ENCODE data around the gene PRND.

The PRND gene, protein sequence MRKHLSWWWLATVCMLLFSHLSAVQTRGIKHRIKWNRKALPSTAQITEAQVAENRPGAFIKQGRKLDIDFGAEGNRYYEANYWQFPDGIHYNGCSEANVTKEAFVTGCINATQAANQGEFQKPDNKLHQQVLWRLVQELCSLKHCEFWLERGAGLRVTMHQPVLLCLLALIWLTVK

DNA sequence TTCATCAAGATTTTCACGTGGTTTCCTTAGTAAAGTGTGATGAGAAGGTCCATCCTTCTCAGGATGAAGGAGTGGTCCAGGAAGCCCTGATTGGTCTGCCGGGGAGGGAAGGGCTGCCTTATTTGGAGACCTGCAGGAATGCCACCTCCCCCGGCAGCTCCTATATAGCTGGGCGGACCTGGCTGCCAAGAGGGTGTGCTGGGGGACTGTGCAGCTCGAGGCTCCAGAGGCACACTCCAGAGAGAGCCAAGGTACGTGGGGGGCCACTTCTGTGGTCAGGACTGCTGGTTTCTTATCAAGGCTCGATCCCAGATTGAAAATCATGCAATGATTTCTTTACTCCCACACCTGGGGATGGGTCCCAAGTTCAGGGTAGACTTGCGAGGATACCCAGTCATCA is at the start of gene PRND:
Gene PRND (plus strand): TSS at position 191 of the 400 bp plus-strand sequence. CDS start 2,643 bp downstream, outside the sequence.
- DNase-seq (ENCODE audit: insufficient read length, low spot score) = no peak
- no peak for FAIRE-seq
- TF ChIP-seq POLR2A (IDR thresholded peaks at IDR 0.05; ENCODE audit: low read depth, low read length) = no peak

DNA sequence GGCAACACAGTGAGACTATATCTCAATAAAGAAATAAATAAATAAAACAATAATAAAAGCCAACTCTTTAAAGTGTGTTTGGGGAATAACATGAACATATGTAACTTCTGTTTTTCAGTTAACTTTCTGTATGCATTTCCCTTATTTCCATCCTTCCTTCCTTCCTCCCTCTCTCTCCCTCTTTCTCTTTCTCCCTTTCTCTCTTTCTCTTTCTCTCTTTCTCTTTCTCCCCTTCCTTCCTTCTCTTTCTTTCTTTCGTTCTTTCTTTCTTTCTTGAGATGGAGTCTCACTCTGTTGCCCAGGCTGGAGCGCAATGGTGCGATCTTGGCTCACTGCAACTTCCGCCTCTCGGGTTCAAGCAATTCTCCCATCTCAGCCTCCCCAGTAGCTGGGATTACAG is 48.8 kb upstream of the PRND start:
- FAIRE-seq (no peak), DNase-seq (ENCODE audit: insufficient read length, low spot score) (no peak)
- no peak for TF ChIP-seq POLR2A (IDR thresholded peaks at IDR 0.05; ENCODE audit: low read depth, low read length)

DNA sequence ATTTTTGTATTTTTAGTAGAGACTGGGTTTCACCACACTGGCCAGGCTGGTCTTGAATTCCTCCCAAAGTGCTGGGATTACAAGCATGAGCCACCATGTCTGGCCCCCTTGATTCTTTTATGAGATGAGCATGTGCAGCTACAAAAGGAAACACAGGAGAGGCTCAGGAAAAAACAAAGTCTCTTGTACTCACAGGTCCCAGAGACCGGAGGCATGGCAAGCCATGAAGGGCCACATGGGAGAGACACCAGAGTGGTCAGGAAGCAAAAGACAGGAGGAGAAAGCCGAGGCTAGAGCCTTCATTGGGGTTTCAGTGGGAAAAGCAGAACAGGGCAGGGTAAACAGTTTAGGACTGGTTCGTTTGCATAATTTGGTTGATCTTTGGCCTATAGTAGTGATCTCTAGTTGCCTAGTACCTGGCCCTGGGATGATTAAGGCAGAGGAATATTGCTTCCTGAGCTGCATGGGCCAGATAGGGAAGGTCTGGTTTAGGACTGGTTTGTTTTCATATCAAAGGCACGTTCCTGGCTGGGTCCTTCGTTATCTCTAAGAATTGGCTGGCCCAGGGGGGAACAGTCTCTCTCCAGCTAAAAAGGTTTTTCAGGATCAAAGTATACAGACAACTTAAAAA is 48.2 kb upstream of the PRND start:
- FAIRE-seq = no peak
- no peak for TF ChIP-seq POLR2A (IDR thresholded peaks at IDR 0.05; ENCODE audit: low read depth, low read length)
- no peak for DNase-seq (ENCODE audit: insufficient read length, low spot score)

DNA sequence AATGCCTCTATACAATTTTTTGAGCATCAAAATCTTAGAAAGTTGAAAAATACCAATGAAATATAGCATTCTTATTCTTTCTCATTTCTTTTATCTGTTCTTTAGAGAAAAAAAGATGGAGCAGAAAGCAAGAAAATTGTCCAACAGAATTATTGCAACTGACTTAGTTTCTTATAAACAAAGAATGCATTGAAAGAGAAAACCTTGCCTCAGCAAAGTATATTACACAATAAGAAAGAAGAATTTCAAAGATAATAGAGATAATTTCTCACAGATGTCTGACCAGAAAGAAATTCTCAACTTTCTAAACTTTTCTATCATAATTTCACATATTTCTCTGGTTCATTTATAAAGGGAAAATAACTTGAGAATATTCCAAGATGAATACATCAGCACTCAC is 47.0 kb upstream of the PRND start:
- no peak for TF ChIP-seq POLR2A (IDR thresholded peaks at IDR 0.05; ENCODE audit: low read depth, low read length)
- DNase-seq (ENCODE audit: insufficient read length, low spot score) (no peak), FAIRE-seq (no peak)

DNA sequence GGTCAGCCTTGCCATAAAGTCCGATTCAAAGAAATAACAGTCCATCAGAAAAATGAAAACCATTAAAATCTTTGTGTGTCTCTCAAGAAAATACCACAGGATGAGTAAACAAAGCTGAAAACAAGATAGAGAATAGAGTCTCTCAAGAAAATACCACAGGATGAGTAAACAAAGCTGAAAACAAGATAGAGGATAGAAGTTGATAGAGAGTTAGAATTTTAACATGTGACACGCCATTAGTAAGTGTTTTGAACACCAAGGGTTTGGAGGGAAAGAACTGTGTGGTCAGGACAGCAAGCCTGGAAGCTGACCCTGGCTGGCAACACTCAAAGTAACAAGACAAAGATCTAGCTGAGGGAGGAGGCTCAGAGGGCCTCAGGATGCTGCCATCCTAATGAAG is 43.9 kb upstream of the PRND start:
- no peak for FAIRE-seq
- no peak for TF ChIP-seq POLR2A (IDR thresholded peaks at IDR 0.05; ENCODE audit: low read depth, low read length)
- DNase-seq (ENCODE audit: insufficient read length, low spot score) = no peak

DNA sequence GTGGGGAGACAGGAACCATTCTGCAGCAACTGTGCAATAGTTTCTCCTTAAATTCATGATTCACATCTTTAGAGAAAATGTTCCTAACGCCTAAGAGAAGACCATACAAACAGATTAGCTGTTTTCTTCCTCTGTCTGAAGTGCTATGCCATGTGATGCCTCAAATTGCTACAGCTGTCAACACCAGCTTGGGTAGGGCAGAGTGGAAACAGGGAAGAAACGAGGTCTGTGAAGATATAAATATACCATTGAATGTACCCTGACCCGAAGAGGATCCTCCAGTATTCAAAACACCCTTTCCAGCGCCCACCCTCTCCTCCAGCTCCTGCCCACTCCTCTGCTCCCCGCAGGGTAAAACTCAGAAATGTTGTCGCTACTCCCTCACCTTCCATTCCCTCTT is 40.3 kb upstream of the PRND start:
- FAIRE-seq = no peak
- TF ChIP-seq POLR2A (IDR thresholded peaks at IDR 0.05; ENCODE audit: low read depth, low read length) = no peak
- DNase-seq (ENCODE audit: insufficient read length, low spot score) = no peak

DNA sequence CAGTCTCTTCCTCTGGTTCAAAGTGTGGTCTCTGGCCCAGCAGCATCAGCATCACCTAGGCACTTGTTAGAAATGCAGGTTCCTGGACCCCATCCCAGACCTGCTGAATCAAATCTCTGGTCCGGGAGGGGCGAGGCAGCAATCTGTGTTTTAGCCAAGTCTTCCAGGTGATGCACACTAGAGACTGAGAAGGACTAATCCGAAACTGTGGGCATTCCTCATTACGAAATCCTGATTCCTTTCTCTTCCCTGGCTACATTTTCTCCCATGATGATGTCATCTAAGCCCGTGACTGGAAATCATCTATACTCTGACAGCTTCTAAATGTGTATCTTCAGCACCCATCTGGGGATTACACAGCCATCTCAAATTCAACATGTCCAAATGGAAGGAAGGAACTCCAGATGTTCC is 39.7 kb upstream of the PRND start:
- FAIRE-seq (no peak), DNase-seq (ENCODE audit: insufficient read length, low spot score) (no peak)
- no peak for TF ChIP-seq POLR2A (IDR thresholded peaks at IDR 0.05; ENCODE audit: low read depth, low read length)

DNA sequence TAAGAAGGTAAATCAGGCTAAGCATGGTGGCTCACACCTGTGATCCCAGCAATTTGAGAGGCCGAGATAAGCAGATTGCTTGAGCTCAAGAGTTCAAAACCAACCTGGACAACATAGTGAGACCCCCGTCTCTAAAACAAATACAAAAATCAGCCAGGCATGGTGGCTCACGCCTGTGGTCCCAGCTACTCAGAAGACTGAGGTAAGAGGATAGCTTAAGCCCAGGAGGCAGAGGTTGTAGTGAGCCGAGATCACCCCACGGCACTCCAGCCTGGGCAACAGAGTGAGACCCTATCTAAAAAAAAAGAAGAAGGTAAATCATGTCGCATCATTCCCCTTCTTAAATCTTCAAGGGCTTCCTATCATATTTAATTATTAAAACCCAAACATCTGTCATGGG is 39.0 kb upstream of the PRND start:
- no peak for DNase-seq (ENCODE audit: insufficient read length, low spot score)
- no peak for TF ChIP-seq POLR2A (IDR thresholded peaks at IDR 0.05; ENCODE audit: low read depth, low read length)
- FAIRE-seq = no peak

DNA sequence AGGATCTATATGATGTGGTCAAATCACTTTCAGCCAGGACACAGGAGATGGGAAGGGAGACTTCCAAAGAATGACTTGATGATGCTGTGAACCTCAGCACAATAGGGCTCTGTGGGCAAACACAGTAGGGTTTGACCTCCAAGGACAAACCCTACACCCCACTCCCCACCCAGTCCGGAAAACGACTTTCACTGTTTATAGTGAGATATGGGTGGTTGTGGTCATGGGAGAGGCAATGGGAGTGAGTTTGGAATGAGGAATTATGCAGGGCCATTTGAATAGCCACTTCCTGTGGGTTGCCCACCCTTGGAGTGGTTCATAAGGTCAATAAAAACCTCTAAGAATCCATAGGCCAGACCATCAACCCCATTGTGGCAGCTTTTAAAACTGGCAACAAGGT is 38.4 kb upstream of the PRND start:
- no peak for TF ChIP-seq POLR2A (IDR thresholded peaks at IDR 0.05; ENCODE audit: low read depth, low read length)
- FAIRE-seq (no peak), DNase-seq (ENCODE audit: insufficient read length, low spot score) (no peak)

DNA sequence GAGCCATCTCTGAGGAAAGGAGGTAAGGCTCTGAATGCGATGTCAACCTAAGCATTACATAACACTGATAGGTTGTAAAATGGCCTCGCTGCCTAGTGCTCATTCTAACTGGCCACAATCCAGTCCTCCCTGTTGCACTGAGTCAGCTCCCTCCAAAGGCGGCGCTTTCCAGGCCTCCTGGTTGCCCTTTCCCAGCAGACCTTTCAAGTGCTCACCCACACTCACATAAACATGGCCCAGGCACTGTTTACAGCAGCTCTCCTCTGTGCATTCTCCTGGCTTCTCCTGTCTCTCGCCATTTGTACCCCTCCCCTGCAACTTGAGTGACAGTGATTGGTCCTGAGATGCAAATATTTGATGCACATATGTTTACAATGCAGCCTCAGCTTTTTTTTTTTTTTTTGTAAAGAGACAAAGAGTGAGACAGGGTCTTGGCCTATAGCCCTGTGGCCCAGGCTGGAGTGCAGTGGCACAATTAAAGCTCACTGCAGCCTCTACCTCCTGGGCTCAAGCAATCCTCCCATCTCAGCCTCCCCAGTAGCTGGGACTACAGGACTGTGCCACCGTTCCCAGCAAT is 36.8 kb upstream of the PRND start:
- peak; percentile 34 for DNase-seq (ENCODE audit: insufficient read length, low spot score)
- peak; percentile 82 for FAIRE-seq

DNA sequence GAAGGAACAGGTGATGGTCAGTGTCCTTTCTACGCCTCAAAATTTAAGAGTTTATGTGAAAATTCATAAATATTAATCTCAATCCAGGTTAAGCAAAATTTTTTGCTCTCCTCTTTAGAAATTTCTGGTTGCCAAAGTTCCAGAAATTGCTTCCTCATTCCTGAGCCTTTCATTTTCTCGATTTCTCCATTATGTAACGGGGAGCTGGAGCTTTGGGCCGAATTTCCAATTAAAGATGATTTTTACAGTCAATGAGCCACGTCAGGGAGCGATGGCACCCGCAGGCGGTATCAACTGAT is 35.8 kb upstream of the PRND start:
- no peak for TF ChIP-seq POLR2A (IDR thresholded peaks at IDR 0.05; ENCODE audit: low read depth, low read length)
- no peak for FAIRE-seq
- DNase-seq (ENCODE audit: insufficient read length, low spot score) = no peak

More for the DNA sequence above, 36.8 kb upstream of the PRND start:
- TF ChIP-seq POLR2A (IDR thresholded peaks at IDR 0.05; ENCODE audit: low read depth, low read length) = no peak

DNA sequence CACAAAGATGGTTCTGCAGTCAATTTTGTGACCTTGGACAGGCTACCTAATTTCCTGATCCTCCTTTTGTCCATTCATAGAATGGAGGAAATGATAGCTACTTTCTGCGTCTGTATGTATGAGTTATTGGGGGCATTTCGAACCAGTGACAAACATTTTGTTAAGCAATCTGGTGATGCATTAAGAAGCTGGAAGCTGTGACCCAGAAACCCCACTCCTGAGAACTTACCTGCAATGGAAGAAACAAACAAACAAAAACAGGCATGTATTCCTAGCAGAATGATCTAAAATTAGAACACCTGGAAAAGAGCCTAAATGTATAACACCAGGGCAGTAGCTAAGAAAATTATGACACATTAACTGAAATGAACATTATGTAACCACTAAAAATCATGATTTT is 33.4 kb upstream of the PRND start:
- no peak for DNase-seq (ENCODE audit: insufficient read length, low spot score)
- TF ChIP-seq POLR2A (IDR thresholded peaks at IDR 0.05; ENCODE audit: low read depth, low read length) = no peak
- no peak for FAIRE-seq

DNA sequence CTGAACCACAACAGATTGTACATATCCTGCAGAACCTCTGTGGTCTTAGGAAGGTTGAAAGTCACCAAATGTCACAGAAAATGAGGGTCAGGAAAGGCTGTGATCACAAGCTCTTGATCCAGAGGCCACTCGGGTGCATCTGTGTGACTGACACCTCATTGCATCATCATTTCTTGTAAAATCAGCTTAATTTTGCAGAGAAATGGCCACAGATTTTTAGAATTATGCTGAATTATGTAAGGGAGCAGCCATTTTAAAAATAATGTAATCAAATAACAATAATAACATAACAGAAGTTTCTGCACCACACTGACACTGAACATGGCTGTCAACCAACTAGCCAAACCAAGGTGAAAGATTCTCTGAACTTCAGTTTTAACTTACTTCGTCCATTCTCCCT is 32.5 kb upstream of the PRND start:
- no peak for TF ChIP-seq POLR2A (IDR thresholded peaks at IDR 0.05; ENCODE audit: low read depth, low read length)
- no peak for DNase-seq (ENCODE audit: insufficient read length, low spot score)
- no peak for FAIRE-seq

DNA sequence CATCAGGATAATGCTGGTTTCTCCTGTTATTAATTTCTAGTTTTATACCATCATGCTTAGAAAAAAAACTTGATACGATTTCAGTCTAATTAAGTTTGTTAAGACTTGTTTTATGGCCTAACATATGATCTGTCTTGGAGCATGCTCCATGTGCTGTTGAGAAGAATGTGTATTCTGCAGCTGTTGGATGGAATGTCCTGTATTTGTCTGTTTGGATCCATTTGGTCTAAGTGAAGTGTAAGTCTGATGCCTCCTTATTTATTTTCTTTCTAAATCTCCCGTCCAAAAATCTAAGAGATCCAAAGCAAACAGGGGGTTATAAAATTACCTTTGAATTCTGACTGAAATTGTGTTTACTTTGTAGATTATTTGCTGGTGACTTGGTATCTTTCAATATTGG is 30.0 kb upstream of the PRND start:
- TF ChIP-seq POLR2A (IDR thresholded peaks at IDR 0.05; ENCODE audit: low read depth, low read length) = no peak
- DNase-seq (ENCODE audit: insufficient read length, low spot score) = no peak
- FAIRE-seq = no peak

DNA sequence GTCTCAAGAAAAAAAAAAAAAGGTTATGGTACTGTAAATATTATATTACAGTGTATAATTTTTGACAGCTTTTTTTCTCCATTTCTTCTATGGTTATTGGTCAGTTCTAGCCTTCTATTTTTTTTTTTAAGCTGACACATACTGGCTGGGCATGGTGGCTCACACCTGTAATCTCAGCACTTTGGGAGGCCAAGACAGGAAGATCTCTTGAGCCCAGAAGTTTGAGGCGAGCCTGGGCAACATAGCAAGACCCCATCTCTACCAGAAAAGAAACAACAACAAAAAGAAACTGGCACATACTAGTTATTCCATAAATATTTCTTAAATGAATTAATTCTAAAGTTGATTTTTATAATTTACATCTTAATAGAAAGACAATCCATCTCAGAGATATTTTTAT is 27.6 kb upstream of the PRND start:
- no peak for TF ChIP-seq POLR2A (IDR thresholded peaks at IDR 0.05; ENCODE audit: low read depth, low read length)
- no peak for FAIRE-seq
- DNase-seq (ENCODE audit: insufficient read length, low spot score) = no peak

Data from H54 (cell line).